GM19043 (cell line): ENCODE data around the gene DPH7.
"Not testable (repeated sequence)": the region's sequence is repeated elsewhere in the genome, so short reads cannot be mapped to it uniquely, and the experiment has no call there.

Source experiments
- ATAC-seq: cut with Tn5 transposase; IDR thresholded peaks from one replicate; pipeline ENCODE4 v1.9.1; 2021; ENCODE audit warnings: low read depth; ENCODE audit not compliant: unreplicated experiment

The DPH7 gene

DNA sequence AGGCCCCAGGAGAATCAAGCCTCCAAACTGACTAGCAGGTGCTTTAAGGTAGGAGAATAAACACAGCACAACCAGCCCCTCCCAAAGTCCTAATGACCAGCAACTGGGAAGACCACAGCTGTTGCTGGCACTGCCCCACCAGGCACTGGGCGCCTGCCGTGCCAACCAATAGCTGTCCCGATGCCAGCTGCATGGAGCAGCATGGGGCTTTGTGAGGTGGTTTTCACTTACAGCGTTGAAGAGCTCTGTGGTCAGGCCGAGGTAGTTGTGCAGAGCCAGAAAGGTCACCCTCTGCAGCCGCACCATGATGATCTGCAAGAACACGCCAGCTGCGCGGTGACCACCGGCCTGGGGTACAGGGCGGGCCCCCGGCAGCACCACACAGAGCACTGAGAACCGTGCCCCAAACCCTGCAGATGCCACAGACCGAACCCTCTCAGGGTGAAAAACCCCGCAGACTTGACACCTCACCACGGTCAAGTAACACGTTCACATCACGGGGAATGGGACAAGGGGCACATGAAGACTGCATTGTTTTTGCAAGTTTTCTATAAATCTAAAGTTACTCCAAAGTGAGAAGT is 57.2 kb downstream of the DPH7 start:
- no peak for ATAC-seq

GRCh38 chr9:137520614-137521404 is 57.9 kb downstream of the DPH7 start:
- ATAC-seq = no peak

DNA sequence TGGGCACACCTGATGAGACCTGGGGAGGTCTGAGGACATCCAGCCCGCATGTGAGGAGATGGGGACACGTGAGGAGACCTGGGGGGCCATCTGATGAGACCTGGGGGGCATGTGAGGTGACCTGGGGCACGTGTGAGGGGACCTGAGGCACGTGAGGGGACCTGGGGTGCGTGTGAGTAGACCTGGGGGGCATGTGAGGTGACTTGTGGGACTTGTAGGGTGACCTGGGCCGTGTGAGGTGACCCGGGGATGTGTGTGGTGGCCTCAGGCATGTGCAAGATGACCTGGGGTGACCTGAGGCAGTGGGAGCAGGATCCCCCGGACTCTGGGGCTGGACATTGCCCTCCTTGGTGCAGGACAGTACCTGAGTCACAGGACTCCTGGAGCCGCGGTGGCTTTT is 59.2 kb downstream of the DPH7 start:
- ATAC-seq = no peak

- not testable (repeated sequence) for ATAC-seq
Measured at GRCh38 chr9:137518661-137519459, 59.9 kb downstream of the DPH7 start.

GRCh38 chr9:137516144-137516917 is 62.4 kb downstream of the DPH7 start:
- ATAC-seq = no peak

GRCh38 chr9:137515338-137515724 is 63.4 kb downstream of the DPH7 start:
- no peak for ATAC-seq

GRCh38 chr9:137514691-137515337 is 63.9 kb downstream of the DPH7 start:
- no peak for ATAC-seq

GRCh38 chr9:137513801-137514570 is 64.7 kb downstream of the DPH7 start:
- ATAC-seq = not testable (repeated sequence)

GRCh38 chr9:137513136-137513535 is 65.6 kb downstream of the DPH7 start:
- ATAC-seq = not testable (repeated sequence)

- ATAC-seq = no peak
Measured at GRCh38 chr9:137511758-137512463, 66.8 kb downstream of the DPH7 start.

DNA sequence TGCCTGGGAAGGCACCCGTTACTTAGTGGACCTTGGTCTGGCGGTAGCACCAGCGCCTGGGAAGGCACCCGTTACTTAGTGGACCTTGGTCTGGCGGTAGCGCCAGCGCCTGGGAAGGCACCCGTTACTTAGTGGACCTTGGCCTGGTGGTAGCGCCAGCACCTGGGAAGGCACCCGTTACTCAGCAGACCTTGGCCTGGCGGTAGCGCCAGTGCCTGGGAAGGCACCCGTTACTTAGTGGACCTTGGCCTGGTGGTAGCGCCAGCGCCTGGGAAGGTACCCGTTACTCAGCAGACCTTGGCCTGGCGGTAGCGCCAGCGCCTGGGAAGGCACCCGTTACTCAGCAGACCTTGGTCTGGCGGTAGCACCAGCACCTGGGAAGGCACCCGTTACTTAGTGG is 67.6 kb downstream of the DPH7 start:
- ATAC-seq = not testable (repeated sequence)

DNA sequence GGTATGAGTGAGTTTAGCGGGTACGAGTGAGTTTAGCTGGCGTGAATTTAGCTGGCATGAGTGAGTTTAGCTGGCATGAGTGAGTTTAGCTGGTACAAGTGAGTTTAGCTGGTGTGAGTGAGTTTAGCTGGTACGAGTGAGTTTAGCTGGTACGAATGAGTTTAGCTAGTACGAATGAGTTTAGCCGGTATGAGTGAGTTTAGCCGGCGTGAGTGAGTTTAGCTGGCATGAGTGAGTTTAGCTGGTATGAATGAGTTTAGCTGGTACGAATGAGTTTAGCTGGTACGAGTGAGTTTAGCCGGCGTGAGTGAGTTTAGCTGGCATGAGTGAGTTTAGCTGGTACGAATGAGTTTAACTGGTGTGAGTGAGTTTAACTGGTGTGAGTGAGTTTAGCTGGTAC is 69.5 kb downstream of the DPH7 start:
- no peak for ATAC-seq

DNA sequence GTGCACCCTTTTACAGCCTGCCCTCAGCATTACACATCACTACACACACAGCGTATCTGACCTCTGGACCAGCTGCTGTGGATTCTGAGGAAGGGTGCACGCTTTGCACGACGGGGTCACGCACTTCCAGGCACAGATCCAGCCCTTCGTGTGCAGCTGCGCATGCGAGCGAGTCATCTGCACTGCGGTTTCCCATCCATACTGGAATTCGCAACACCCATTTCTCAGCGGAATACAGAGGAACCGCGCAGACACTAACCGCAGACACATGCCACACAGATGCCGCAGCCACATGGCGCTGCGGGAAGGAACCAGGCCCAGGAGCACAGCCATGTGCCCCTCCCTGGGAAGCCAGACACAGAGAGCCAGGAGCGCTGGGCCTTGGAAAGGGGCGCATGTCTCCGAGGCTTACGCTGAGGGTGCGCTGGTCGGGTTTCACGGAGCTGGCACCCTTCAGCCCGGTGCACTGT is 72.0 kb downstream of the DPH7 start:
- no peak for ATAC-seq

GRCh38 chr9:137506274-137506673 is 72.5 kb downstream of the DPH7 start:
- no peak for ATAC-seq

DNA sequence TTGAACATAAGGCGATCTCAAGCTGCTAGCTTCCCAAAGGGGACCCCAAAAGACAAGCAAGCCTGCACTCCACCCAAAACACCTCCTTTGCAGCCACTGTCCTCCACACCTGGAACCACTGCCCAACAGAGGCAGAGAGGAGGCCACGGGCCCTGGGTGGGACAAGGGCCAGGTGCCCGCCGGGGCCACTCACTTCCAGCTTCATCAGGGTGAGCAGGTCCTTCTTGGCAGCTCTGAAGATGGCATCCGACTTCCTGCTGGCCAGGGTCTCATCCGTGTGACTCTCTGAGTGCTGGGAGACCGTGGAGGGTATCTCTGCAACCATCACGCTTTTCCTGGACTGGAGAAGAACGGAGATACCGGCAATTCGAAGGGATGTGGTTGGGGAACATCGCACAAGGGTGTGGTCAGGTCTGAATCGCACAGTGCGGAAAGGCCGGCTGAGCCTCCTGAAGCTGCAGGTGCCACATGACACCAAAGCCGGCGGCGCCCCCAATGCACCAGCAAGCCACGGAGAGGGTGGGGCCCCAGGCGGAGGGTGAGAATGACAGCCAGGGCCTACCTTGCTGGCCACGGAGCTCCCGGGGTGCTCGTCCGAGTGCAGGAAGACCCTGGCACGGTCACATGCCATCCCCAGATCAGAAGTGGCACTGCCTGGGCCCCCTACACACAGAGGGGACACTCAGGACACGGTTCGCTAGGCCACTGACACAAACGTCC is 73.1 kb downstream of the DPH7 start:
- ATAC-seq = no peak
